Glutamatergic neuron (in vitro differentiated cells): ENCODE measurements around the gene SEC61A1. TPM values are rescaled to one million over a fixed set of nuclear protein-coding genes. Genes with fewer than 3 reads are reported as not detected.

Experiments used
- DNase-seq: peaks from one replicate; pipeline ENCODE4 v3.0.0; 2022
- H3K27ac Mint-ChIP-seq: one replicate; pipeline ENCODE4 v1.8.0; 2020; ENCODE audit warnings: mild to moderate bottlenecking, mixed read lengths, inconsistent platforms; ENCODE audit not compliant: unreplicated experiment
- H3K27me3 Mint-ChIP-seq: one replicate; pipeline ENCODE4 v1.8.0; 2020; ENCODE audit warnings: mild to moderate bottlenecking, moderate library complexity, mixed read lengths, inconsistent platforms; ENCODE audit not compliant: unreplicated experiment
- H3K36me3 Mint-ChIP-seq: one replicate; pipeline ENCODE4 v1.8.0; 2020; ENCODE audit warnings: mild to moderate bottlenecking, mixed read lengths, inconsistent platforms; ENCODE audit not compliant: unreplicated experiment
- H3K4me1 Mint-ChIP-seq: one replicate; pipeline ENCODE4 v1.8.0; 2020; ENCODE audit warnings: mild to moderate bottlenecking, low read depth, mixed read lengths, inconsistent platforms; ENCODE audit not compliant: unreplicated experiment
- H3K4me3 Mint-ChIP-seq: one replicate; pipeline ENCODE4 v1.8.0; 2020; ENCODE audit warnings: mild to moderate bottlenecking, mixed read lengths, inconsistent platforms; ENCODE audit not compliant: unreplicated experiment
- H3K9me3 Mint-ChIP-seq: one replicate; pipeline ENCODE4 v1.8.0; 2020; ENCODE audit warnings: mild to moderate bottlenecking, moderate library complexity, mixed read lengths, inconsistent platforms; ENCODE audit not compliant: unreplicated experiment
- total RNA-seq: library from RNA; stranded (reverse); fragmentation: NEBNext Ultra II Directional; extraction: Animal tissue kit (Norgen Biotek cat#: 25700); gene quantifications from one replicate; pipeline ENCODE4 v1.2.1, GENCODE V29; 2021; ENCODE audit not compliant: unreplicated experiment
- TF ChIP-seq, protein P1 (sequence below): fragments of 200-600 bp; sonication (generic); IDR thresholded peaks from one replicate; pipeline ENCODE4 v1.5.0; 2021; ENCODE audit not compliant: partially characterized antibody, unreplicated experiment

The SEC61A1 gene
- total RNA-seq, 1 donor from 2014 or later = 201 TPM

DNA sequence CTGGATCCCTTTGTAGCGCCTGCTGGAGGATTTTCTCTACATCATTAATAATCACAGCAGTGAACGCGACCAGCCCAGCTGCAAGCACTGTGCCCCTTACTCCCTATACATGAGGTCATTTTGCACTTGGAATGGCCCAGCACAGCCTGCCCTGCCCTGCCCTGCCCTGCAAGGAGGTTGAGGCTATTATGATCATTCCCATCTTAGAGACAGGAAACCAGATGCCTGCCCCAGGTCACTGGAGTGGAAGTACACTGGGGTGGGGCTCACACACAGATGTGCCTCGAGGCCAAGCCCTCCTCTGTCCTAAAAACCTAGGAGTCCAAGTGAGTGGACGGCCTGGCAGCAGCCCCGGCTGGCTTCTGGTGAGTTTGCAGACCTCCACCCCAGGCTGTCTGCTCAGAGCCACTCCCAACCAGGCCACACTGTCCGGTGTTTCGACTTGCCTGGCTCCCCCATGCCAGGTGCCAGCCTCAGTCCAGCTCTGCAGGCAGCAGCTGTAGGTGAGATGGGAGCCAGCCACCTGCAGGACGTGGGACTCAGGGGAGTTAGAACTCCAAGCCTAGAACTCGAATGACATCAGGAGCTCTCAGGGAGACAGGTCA lies 30.4 kb upstream of the SEC61A1 start:
- no peak overlapping the region for H3K4me3 Mint-ChIP-seq
- H3K27ac Mint-ChIP-seq = no peak overlapping the region
- H3K36me3 Mint-ChIP-seq = no peaks in the 10 kb centered on the region
- DNase-seq = no peak
- no peaks in the 10 kb centered on the region for H3K9me3 Mint-ChIP-seq
- H3K4me1 Mint-ChIP-seq = no peaks in the 10 kb centered on the region
- no peaks in the 10 kb centered on the region for H3K27me3 Mint-ChIP-seq
- TF ChIP-seq, protein P1, sequence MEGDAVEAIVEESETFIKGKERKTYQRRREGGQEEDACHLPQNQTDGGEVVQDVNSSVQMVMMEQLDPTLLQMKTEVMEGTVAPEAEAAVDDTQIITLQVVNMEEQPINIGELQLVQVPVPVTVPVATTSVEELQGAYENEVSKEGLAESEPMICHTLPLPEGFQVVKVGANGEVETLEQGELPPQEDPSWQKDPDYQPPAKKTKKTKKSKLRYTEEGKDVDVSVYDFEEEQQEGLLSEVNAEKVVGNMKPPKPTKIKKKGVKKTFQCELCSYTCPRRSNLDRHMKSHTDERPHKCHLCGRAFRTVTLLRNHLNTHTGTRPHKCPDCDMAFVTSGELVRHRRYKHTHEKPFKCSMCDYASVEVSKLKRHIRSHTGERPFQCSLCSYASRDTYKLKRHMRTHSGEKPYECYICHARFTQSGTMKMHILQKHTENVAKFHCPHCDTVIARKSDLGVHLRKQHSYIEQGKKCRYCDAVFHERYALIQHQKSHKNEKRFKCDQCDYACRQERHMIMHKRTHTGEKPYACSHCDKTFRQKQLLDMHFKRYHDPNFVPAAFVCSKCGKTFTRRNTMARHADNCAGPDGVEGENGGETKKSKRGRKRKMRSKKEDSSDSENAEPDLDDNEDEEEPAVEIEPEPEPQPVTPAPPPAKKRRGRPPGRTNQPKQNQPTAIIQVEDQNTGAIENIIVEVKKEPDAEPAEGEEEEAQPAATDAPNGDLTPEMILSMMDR = no peak

DNA sequence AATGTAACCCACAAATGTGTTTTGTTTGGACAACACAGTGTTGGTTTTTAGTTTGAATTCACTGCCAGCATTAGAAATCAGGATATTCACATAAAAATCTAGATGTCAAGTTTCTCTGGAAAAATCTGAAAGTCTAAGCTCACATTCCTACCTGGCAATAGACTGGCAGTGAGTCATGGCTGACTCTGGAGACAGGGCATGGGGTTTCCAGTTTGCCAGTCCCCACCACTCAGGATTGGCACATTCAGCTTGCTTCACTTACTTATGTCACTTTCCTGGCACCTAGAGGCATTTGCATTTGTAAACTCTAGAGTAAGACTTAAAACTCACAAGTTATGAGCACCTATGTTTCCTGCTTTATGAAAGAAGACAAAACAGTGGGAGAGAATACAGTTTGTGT lies 19.1 kb upstream of the SEC61A1 start:
- TF ChIP-seq, protein P1 = no peak
- no peak overlapping the region for H3K27ac Mint-ChIP-seq
- no peaks in the 10 kb centered on the region for H3K27me3 Mint-ChIP-seq
- H3K4me3 Mint-ChIP-seq = no peak overlapping the region
- H3K9me3 Mint-ChIP-seq = peaks cover 2% of the 10 kb centered on the region
- DNase-seq = no peak
- no peaks in the 10 kb centered on the region for H3K4me1 Mint-ChIP-seq
- H3K36me3 Mint-ChIP-seq = no peaks in the 10 kb centered on the region

DNA sequence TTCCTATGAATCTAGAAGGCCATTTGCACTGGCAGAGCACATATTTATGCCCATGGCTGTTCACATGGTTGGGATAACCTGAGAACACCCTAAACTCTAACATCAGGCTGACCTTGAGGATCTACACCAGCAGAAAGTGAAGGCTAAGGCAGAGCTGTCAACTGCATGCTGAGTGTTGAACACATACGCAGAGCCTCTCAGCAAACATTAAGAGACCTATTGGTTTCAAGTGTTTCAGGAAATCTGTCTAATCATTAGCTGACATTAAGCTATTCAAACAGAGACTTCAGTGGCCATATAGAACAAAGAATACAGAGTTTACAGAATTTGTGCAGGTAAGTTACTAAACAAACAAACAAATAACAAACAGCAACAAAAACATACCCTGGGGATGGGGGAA lies 16.1 kb upstream of the SEC61A1 start:
- no peak overlapping the region for H3K27ac Mint-ChIP-seq
- H3K36me3 Mint-ChIP-seq = no peaks in the 10 kb centered on the region
- TF ChIP-seq, protein P1 = no peak
- no peak overlapping the region for H3K4me3 Mint-ChIP-seq
- no peaks in the 10 kb centered on the region for H3K4me1 Mint-ChIP-seq
- no peaks in the 10 kb centered on the region for H3K27me3 Mint-ChIP-seq
- H3K9me3 Mint-ChIP-seq = peaks cover 2% of the 10 kb centered on the region
- no peak for DNase-seq

DNA sequence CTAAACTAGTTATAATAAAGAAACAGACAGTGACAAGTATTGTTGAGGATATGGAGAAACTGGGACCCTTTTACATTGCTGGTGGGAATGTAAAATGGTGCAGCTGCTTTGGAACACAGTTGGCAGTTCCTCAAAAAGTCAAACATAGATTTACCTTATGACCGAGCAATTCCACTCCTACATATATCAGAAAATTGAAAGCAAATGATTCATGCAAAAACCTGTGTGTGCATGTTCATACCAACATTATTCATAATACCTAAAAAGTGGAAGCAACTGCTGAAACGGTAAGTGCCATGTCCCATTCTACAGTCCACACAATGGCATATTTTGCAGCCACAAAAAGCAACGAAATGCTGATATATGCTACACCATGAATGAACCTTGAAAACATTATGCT lies 12.2 kb upstream of the SEC61A1 start:
- Mint-ChIP-seq H3K9me3 (no peaks in the 10 kb centered on the region), H3K27me3 (no peaks in the 10 kb centered on the region)
- DNase-seq = no peak

DNA sequence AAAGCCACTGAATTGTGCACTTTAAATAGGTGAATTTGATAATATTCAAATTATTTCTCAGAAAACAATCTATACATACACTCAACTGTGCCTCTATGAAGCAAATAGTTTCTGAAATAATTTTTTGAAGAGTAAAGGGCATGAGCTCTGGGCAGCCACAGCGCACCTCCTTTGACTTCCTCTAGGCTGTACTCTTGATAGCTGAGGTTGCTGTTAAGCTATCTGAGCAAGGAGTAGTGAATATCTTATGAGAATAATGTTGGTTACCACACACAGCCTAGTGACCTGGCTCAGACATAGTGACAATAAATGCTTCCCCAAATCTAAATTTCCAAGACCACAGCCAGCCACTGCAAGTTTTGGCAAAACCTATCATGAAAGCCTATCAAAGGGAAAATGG lies 11.6 kb upstream of the SEC61A1 start:
- Mint-ChIP-seq H3K27ac (no peak overlapping the region), H3K36me3 (no peaks in the 10 kb centered on the region), H3K9me3 (no peaks in the 10 kb centered on the region), H3K27me3 (no peaks in the 10 kb centered on the region), H3K4me3 (no peak overlapping the region), H3K4me1 (no peaks in the 10 kb centered on the region)
- TF ChIP-seq, protein P1 = no peak
- DNase-seq = no peak

More for the DNA sequence above, 12.2 kb upstream of the SEC61A1 start:
- no peaks in the 10 kb centered on the region for H3K4me1 Mint-ChIP-seq
- H3K36me3 Mint-ChIP-seq = no peaks in the 10 kb centered on the region
- no peak overlapping the region for H3K27ac Mint-ChIP-seq
- TF ChIP-seq, protein P1 = no peak
- H3K4me3 Mint-ChIP-seq = no peak overlapping the region
